GM12873 (cell line): ENCODE data around the gene SAMD4A.
A peak's percentile ranks its signal among the peaks of the same experiment; 100 is the strongest.

Experiments used
- TF ChIP-seq, protein P1 (sequence below): IDR thresholded peaks from 2 replicates; pipeline ENCODE4 v1.5.1; 2012; ENCODE audit warnings: low read depth, mild to moderate bottlenecking, moderate library complexity, low read length, control low read depth; ENCODE audit not compliant: insufficient read depth; ENCODE audit errors: missing control alignments

SAMD4A gene

DNA sequence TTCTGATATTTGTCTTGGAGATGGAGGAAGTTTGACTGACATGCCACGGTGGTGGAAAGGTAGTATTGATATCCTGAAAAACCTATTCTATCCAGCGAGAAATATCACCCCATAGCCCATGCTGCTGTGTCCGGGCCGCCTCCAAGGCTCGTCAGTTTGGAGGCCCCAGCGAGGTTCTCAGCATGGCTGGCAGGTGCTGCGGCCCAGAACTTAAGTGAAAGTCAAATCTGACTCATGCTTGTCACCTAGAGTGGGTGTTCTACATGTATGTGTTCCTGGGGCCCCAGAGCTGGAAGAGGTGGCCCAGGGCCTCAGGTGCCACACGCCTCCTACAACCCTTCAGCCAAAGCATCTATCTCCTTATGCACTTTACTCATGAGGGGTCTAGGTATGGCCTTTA, 242.8 kb downstream of the SAMD4A start:
- TF ChIP-seq, protein P1, sequence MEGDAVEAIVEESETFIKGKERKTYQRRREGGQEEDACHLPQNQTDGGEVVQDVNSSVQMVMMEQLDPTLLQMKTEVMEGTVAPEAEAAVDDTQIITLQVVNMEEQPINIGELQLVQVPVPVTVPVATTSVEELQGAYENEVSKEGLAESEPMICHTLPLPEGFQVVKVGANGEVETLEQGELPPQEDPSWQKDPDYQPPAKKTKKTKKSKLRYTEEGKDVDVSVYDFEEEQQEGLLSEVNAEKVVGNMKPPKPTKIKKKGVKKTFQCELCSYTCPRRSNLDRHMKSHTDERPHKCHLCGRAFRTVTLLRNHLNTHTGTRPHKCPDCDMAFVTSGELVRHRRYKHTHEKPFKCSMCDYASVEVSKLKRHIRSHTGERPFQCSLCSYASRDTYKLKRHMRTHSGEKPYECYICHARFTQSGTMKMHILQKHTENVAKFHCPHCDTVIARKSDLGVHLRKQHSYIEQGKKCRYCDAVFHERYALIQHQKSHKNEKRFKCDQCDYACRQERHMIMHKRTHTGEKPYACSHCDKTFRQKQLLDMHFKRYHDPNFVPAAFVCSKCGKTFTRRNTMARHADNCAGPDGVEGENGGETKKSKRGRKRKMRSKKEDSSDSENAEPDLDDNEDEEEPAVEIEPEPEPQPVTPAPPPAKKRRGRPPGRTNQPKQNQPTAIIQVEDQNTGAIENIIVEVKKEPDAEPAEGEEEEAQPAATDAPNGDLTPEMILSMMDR: no peak

DNA sequence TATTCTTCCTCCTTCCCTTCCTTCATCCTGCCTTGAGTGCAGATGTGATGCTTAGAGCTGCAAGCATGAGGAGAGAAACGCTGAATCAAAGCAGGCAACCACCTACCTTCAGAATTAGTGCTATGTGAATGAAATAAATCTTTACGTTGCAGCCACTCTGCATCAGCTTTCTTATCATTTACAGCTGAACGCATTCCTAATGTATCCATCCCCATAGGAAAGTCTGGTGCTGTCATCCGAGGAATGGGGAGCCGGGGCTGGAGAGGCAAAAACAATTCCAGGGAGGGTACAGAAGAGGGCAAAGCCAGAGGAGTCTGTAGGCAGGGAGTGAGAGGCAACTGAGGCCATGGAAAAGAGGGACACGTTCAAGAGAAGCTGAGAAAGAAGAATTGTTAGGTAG, 245.7 kb downstream of the SAMD4A start:
- TF ChIP-seq, protein P1: no peak

DNA sequence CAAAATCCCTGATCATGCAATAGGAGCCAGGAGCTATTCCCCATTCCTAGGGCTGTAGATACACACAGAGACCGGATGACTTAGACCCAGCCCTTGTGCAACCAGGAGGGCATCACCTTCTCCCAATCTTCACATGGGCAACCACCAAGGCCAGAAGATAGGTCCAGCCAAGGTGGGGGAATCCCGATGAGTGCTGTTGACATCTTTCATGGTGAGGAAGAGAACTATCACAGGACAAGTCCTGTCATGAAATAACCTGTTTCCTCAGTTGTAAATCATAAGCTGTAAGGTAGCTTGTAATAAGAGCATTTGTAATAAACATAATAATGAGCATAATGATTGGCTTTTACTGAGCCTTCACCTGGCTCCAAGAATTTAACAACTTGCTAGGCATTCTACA, 246.2 kb downstream of the SAMD4A start:
- TF ChIP-seq, protein P1: no peak

DNA sequence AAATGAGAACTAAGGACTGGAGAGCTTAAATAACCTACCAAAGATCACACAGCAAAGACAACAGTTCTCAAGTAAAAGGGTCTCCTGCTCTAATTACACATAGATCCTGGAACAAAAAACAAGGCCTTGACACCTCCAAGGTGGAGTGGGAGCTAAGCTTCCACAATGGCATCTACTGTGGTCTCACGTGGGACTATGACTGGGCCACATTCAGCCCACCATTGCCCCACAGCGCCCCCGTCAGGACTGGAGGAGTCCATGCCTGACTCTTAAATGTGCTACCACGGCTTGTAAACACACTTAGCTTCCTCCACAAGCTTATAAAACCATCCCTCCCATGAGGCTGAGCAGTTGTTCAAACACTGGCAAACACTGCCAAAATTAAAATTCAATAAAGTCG, 247.1 kb downstream of the SAMD4A start:
- TF ChIP-seq, protein P1: peak; percentile 52

GRCh38 chr14:54815016-54815415, 248.1 kb downstream of the SAMD4A start:
- TF ChIP-seq, protein P1: no peak

- TF ChIP-seq, protein P1: no peak
Observed at GRCh38 chr14:54815515-54815914, 248.6 kb downstream of the SAMD4A start.

- TF ChIP-seq, protein P1: no peak
Observed at GRCh38 chr14:54816450-54816849, 249.5 kb downstream of the SAMD4A start.
